Peyer's patch (tissue), 4 donors: ENCODE data around the gene COL4A1. TPM values are rescaled to one million over a fixed set of nuclear protein-coding genes. Genes with fewer than 3 reads are reported as not detected.

ENCODE experiments used
- DNase-seq, 3 donors: peaks; one replicate each; pipeline ENCODE4 v3.0.0-alpha.2; 2017 to 2019
- H3K27ac ChIP-seq, 4 donors: fragments of 200-600 bp; sonication (generic); one replicate each; pipeline ENCODE4 v1.5.1; 2016 to 2019
- H3K27me3 ChIP-seq, 2 donors: fragments of 200-600 bp; sonication (generic); one replicate each; pipeline ENCODE4 v1.5.1; 2019
- H3K36me3 ChIP-seq, 3 donors: fragments of 200-600 bp; sonication (generic); one replicate each; pipeline ENCODE4 v1.5.1; 2016 to 2019
- H3K4me1 ChIP-seq, 4 donors: fragments of 200-600 bp; sonication (generic); one replicate each; pipeline ENCODE4 v1.5.1; 2016 to 2019
- H3K4me3 ChIP-seq, 4 donors: fragments of 200-600 bp; sonication (generic); 1 replicate in 3 of 4; 2 replicates in 1 of 4; pipeline ENCODE4 v1.5.1; 2016 to 2019; ENCODE audit warnings: mild to moderate bottlenecking in 1 of 4
- H3K9me3 ChIP-seq, 4 donors: fragments of 200-600 bp; sonication (generic); one replicate each; pipeline ENCODE4 v1.5.1; 2016 to 2019; ENCODE audit warnings: mild to moderate bottlenecking in 1 of 4
- CTCF ChIP-seq, 6 experiments: fragments of 450-650 bp in 4 of 6; fragments of 200-600 bp in 2 of 6; sonication (generic) in 1 of 6; IDR thresholded peaks; one replicate each; pipeline ENCODE4 v1.5.1; 2017 to 2019; ENCODE audit warnings: antibody characterized with exemption in 6 of 6, mild to moderate bottlenecking in 3 of 6, moderate library complexity in 1 of 6
- POLR2A ChIP-seq, 2 donors: fragments of 450-650 bp; IDR thresholded peaks; one replicate each; pipeline ENCODE4 v1.5.1; 2017; ENCODE audit warnings: antibody characterized with exemption in 2 of 2, mild to moderate bottlenecking in 2 of 2, moderate library complexity in 2 of 2
- total RNA-seq, 4 donors: library from RNA; depleted of rRNA; stranded (reverse); fragments of >200 nt; gene quantifications; one replicate each; pipeline ENCODE4 v1.1.0, GENCODE V29; 2016

Gene COL4A1
- total RNA-seq, 4 donors from 2014 or later: 28.0 to 69.3 (median 36.3) TPM

GRCh38 chr13:110187641-110188161 lies 119.3 kb downstream of the COL4A1 start:
- H3K36me3 ChIP-seq: peaks cover 0 to 30% (median 0%) of the 10 kb centered on the region in 3 donors
- H3K27ac ChIP-seq: no peak overlapping the region
- H3K27me3 ChIP-seq: no peaks in the 10 kb centered on the region
- no peaks in the 10 kb centered on the region for H3K4me1 ChIP-seq
- DNase-seq: no peak
- no peaks in the 10 kb centered on the region for H3K9me3 ChIP-seq
- TF ChIP-seq CTCF (IDR thresholded peaks at IDR 0.05) (no peak), POLR2A (IDR thresholded peaks at IDR 0.05) (no peak)
- H3K4me3 ChIP-seq: no peak overlapping the region

GRCh38 chr13:110186231-110186855 lies 120.6 kb downstream of the COL4A1 start:
- Histone ChIP-seq H3K36me3 (peaks cover 0 to 38% (median 0%) of the 10 kb centered on the region in 3 donors), H3K27me3 (no peaks in the 10 kb centered on the region), H3K9me3 (no peaks in the 10 kb centered on the region), H3K27ac (no peak overlapping the region), H3K4me3 (no peak overlapping the region), H3K4me1 (no peaks in the 10 kb centered on the region)
- DNase-seq: no peak
- TF ChIP-seq CTCF (IDR thresholded peaks at IDR 0.05) (no peak), POLR2A (IDR thresholded peaks at IDR 0.05) (no peak)

GRCh38 chr13:110185696-110186095 lies 121.3 kb downstream of the COL4A1 start:
- no peak for DNase-seq
- Histone ChIP-seq H3K4me3 (no peak overlapping the region), H3K4me1 (no peaks in the 10 kb centered on the region), H3K9me3 (no peaks in the 10 kb centered on the region), H3K27ac (no peak overlapping the region), H3K36me3 (peaks cover 0 to 38% (median 0%) of the 10 kb centered on the region in 3 donors), H3K27me3 (no peaks in the 10 kb centered on the region)
- no peak for TF ChIP-seq POLR2A (IDR thresholded peaks at IDR 0.05)
- TF ChIP-seq CTCF (IDR thresholded peaks at IDR 0.05): no peak

GRCh38 chr13:110183910-110184309 lies 123.0 kb downstream of the COL4A1 start:
- no peak for DNase-seq

GRCh38 chr13:110182461-110182860 lies 124.5 kb downstream of the COL4A1 start:
- no peak overlapping the region for H3K27ac ChIP-seq
- no peak for TF ChIP-seq CTCF (IDR thresholded peaks at IDR 0.05)
- no peak for TF ChIP-seq POLR2A (IDR thresholded peaks at IDR 0.05)
- no peaks in the 10 kb centered on the region for H3K4me1 ChIP-seq
- H3K4me3 ChIP-seq: no peak overlapping the region
- peaks cover 0 to 42% (median 0%) of the 10 kb centered on the region in 3 donors for H3K36me3 ChIP-seq
- H3K9me3 ChIP-seq: no peaks in the 10 kb centered on the region
- DNase-seq: no peak
- H3K27me3 ChIP-seq: no peaks in the 10 kb centered on the region

More at GRCh38 chr13:110183910-110184309, 123.0 kb downstream of the COL4A1 start:
- Histone ChIP-seq H3K27ac (no peak overlapping the region), H3K36me3 (peaks cover 0 to 40% (median 0%) of the 10 kb centered on the region in 3 donors), H3K4me1 (no peaks in the 10 kb centered on the region), H3K9me3 (no peaks in the 10 kb centered on the region), H3K4me3 (no peak overlapping the region), H3K27me3 (no peaks in the 10 kb centered on the region)
- TF ChIP-seq POLR2A (IDR thresholded peaks at IDR 0.05) (no peak), CTCF (IDR thresholded peaks at IDR 0.05) (no peak)
